ENCODE results near the gene HTR3D.
"Not testable (repeated sequence)": the region's sequence is repeated elsewhere in the genome, so short reads cannot be mapped to it uniquely, and the experiment has no call there.

GRCh38 chr3:184038307-184038706 is 6.8 kb downstream of the HTR3D start:
- not testable (repeated sequence) for TF ChIP-seq CTCF, POLR2A, POLR2AphosphoS5, EP300 (IDR thresholded peaks at IDR 0.05)
